Ishikawa (cell line): ENCODE data around the gene SLC12A7.

ENCODE experiments used
- CREB1 ChIP-seq: IDR thresholded peaks from 2 replicates; pipeline ENCODE4 v1.6.1; 2012; ENCODE audit warnings: low read depth
- EP300 ChIP-seq: IDR thresholded peaks from 2 replicates; pipeline ENCODE4 v1.6.1; 2012; ENCODE audit warnings: borderline replicate concordance
- FOXM1 ChIP-seq: IDR thresholded peaks from 2 replicates; pipeline ENCODE4 v1.6.1; 2012; ENCODE audit warnings: low read depth, borderline replicate concordance
- RAD21 ChIP-seq: IDR thresholded peaks from 2 replicates; pipeline ENCODE4 v1.6.1; 2012; ENCODE audit warnings: low read depth
- TAF1 ChIP-seq: IDR thresholded peaks from 2 replicates; pipeline ENCODE4 v1.6.1; 2012; ENCODE audit warnings: low read depth, mild to moderate bottlenecking
- YY1 ChIP-seq: IDR thresholded peaks from 2 replicates; pipeline ENCODE4 v1.6.1; 2012; ENCODE audit warnings: low read depth
- ZBTB7A ChIP-seq: IDR thresholded peaks from 2 replicates; pipeline ENCODE4 v1.6.1; 2012; ENCODE audit warnings: low read depth

- TF ChIP-seq FOXM1 (no peak), EP300 (no peak), RAD21 (no peak), TAF1 (no peak), YY1 (no peak), CREB1 (no peak), ZBTB7A (no peak)
These were observed 55.8 kb downstream of the SLC12A7 start for GRCh38 chr5:1055896-1056610.
